Measurements from ENCODE around the gene SKAP2.

The SKAP2 gene

GRCh38 chr7:26657206-26657641, 207.2 kb downstream of the SKAP2 start:
- no peak for FAIRE-seq

GRCh38 chr7:26656735-26657134, 207.7 kb downstream of the SKAP2 start:
- no peak for TF ChIP-seq POLR2AphosphoS5 (IDR thresholded peaks at IDR 0.05; ENCODE audit: low read depth, low read length)
- no peak for TF ChIP-seq POLR2A (IDR thresholded peaks at IDR 0.05; ENCODE audit: low read depth, low read length)
- TF ChIP-seq PAX5 (IDR thresholded peaks at IDR 0.05; ENCODE audit: insufficient read depth, low read length, severe bottlenecking): no peak
- no peak for DNase-seq (ENCODE audit: insufficient read length, low spot score)
- no peak for FAIRE-seq

More at GRCh38 chr7:26657206-26657641, 207.2 kb downstream of the SKAP2 start:
- no peak for DNase-seq (ENCODE audit: insufficient read length, low spot score)
- TF ChIP-seq PAX5 (IDR thresholded peaks at IDR 0.05; ENCODE audit: insufficient read depth, low read length, severe bottlenecking) (no peak), POLR2AphosphoS5 (IDR thresholded peaks at IDR 0.05; ENCODE audit: low read depth, low read length) (no peak), SPI1 (IDR thresholded peaks at IDR 0.05; ENCODE audit: low read depth, low read length) (no peak), POLR2A (IDR thresholded peaks at IDR 0.05; ENCODE audit: low read depth, low read length) (no peak), POU2F2 (IDR thresholded peaks at IDR 0.05; ENCODE audit: low read depth, low read length) (no peak), TAF1 (IDR thresholded peaks at IDR 0.05; ENCODE audit: low read depth, low read length) (no peak)

GRCh38 chr7:26655781-26656180, 208.6 kb downstream of the SKAP2 start:
- TF ChIP-seq PAX5 (IDR thresholded peaks at IDR 0.05; ENCODE audit: insufficient read depth, low read length, severe bottlenecking): no peak
- TF ChIP-seq TAF1 (IDR thresholded peaks at IDR 0.05; ENCODE audit: low read depth, low read length): no peak
- no peak for TF ChIP-seq POLR2AphosphoS5 (IDR thresholded peaks at IDR 0.05; ENCODE audit: low read depth, low read length)
- no peak for TF ChIP-seq SPI1 (IDR thresholded peaks at IDR 0.05; ENCODE audit: low read depth, low read length)
- no peak for TF ChIP-seq POLR2A (IDR thresholded peaks at IDR 0.05; ENCODE audit: low read depth, low read length)
- no peak for TF ChIP-seq POU2F2 (IDR thresholded peaks at IDR 0.05; ENCODE audit: low read depth, low read length)
- no peak for FAIRE-seq
- no peak for DNase-seq (ENCODE audit: insufficient read length, low spot score)

- no peak for FAIRE-seq
- TF ChIP-seq TAF1 (IDR thresholded peaks at IDR 0.05; ENCODE audit: low read depth, low read length): no peak
- no peak for TF ChIP-seq POU2F2 (IDR thresholded peaks at IDR 0.05; ENCODE audit: low read depth, low read length)
- TF ChIP-seq POLR2AphosphoS5 (IDR thresholded peaks at IDR 0.05; ENCODE audit: low read depth, low read length): no peak
- no peak for TF ChIP-seq SPI1 (IDR thresholded peaks at IDR 0.05; ENCODE audit: low read depth, low read length)
- no peak for DNase-seq (ENCODE audit: insufficient read length, low spot score)
These were observed 210.7 kb downstream of the SKAP2 start for GRCh38 chr7:26653430-26654399.

- no peak for FAIRE-seq
- TF ChIP-seq POLR2A (IDR thresholded peaks at IDR 0.05; ENCODE audit: low read depth, low read length) (no peak), PAX5 (IDR thresholded peaks at IDR 0.05; ENCODE audit: insufficient read depth, low read length, severe bottlenecking) (no peak)
- no peak for DNase-seq (ENCODE audit: insufficient read length, low spot score)
These were observed 211.8 kb downstream of the SKAP2 start for GRCh38 chr7:26652401-26653100.

- TF ChIP-seq SPI1 (IDR thresholded peaks at IDR 0.05; ENCODE audit: low read depth, low read length) (no peak), PAX5 (IDR thresholded peaks at IDR 0.05; ENCODE audit: insufficient read depth, low read length, severe bottlenecking) (no peak), POLR2A (IDR thresholded peaks at IDR 0.05; ENCODE audit: low read depth, low read length) (no peak), TAF1 (IDR thresholded peaks at IDR 0.05; ENCODE audit: low read depth, low read length) (no peak)
- DNase-seq (ENCODE audit: insufficient read length, low spot score) (no peak), FAIRE-seq (no peak)
These were observed 214.3 kb downstream of the SKAP2 start for GRCh38 chr7:26650103-26650502.

- no peak for DNase-seq (ENCODE audit: insufficient read length, low spot score)
- no peak for TF ChIP-seq POU2F2 (IDR thresholded peaks at IDR 0.05; ENCODE audit: low read depth, low read length)
- no peak for TF ChIP-seq PAX5 (IDR thresholded peaks at IDR 0.05; ENCODE audit: insufficient read depth, low read length, severe bottlenecking)
- no peak for TF ChIP-seq POLR2AphosphoS5 (IDR thresholded peaks at IDR 0.05; ENCODE audit: low read depth, low read length)
- no peak for TF ChIP-seq POLR2A (IDR thresholded peaks at IDR 0.05; ENCODE audit: low read depth, low read length)
- TF ChIP-seq TAF1 (IDR thresholded peaks at IDR 0.05; ENCODE audit: low read depth, low read length): no peak
- FAIRE-seq: no peak
These were observed 215.0 kb downstream of the SKAP2 start for GRCh38 chr7:26649388-26649787.

GRCh38 chr7:26648554-26648953, 215.8 kb downstream of the SKAP2 start:
- TF ChIP-seq POLR2A (IDR thresholded peaks at IDR 0.05; ENCODE audit: low read depth, low read length): no peak
- no peak for TF ChIP-seq SPI1 (IDR thresholded peaks at IDR 0.05; ENCODE audit: low read depth, low read length)
- TF ChIP-seq POU2F2 (IDR thresholded peaks at IDR 0.05; ENCODE audit: low read depth, low read length): no peak
- no peak for TF ChIP-seq PAX5 (IDR thresholded peaks at IDR 0.05; ENCODE audit: insufficient read depth, low read length, severe bottlenecking)
- TF ChIP-seq POLR2AphosphoS5 (IDR thresholded peaks at IDR 0.05; ENCODE audit: low read depth, low read length): no peak
- TF ChIP-seq TAF1 (IDR thresholded peaks at IDR 0.05; ENCODE audit: low read depth, low read length): no peak
- DNase-seq (ENCODE audit: insufficient read length, low spot score) (no peak), FAIRE-seq (no peak)

GRCh38 chr7:26646336-26647048, 217.9 kb downstream of the SKAP2 start:
- FAIRE-seq (no peak), DNase-seq (ENCODE audit: insufficient read length, low spot score) (no peak)
- TF ChIP-seq PAX5 (IDR thresholded peaks at IDR 0.05; ENCODE audit: insufficient read depth, low read length, severe bottlenecking) (no peak), POLR2AphosphoS5 (IDR thresholded peaks at IDR 0.05; ENCODE audit: low read depth, low read length) (no peak), SPI1 (IDR thresholded peaks at IDR 0.05; ENCODE audit: low read depth, low read length) (no peak), POLR2A (IDR thresholded peaks at IDR 0.05; ENCODE audit: low read depth, low read length) (no peak), TAF1 (IDR thresholded peaks at IDR 0.05; ENCODE audit: low read depth, low read length) (no peak), POU2F2 (IDR thresholded peaks at IDR 0.05; ENCODE audit: low read depth, low read length) (no peak)

Data from GM12891 (cell line).